HepG2 (cell line): ENCODE measurements around the gene GANC. TPM values are rescaled to one million over a fixed set of nuclear protein-coding genes. Genes with fewer than 3 reads are reported as not detected.
A peak's percentile ranks its signal among the peaks of the same experiment; 100 is the strongest.

ENCODE experiments used
- ATAC-seq: fragments of 200-7000 bp; cut with Tn5 transposase; 3 replicates; pipeline ENCODE4 v1.9.1; 2020; ENCODE audit warnings: mild to moderate bottlenecking, moderate library complexity
- BruUV-seq: library from RNA; stranded (reverse); fragments of 400-500 nt; replicated peaks from 2 replicates; lab custom pipeline; 2021; lab: Mats Ljungman, UMichigan
- CTCF ChIA-PET: fragments of 300-600 bp; formaldehyde crosslinking; extraction: SDS; loops from one replicate; lab custom pipeline; 2021; ENCODE audit warnings: low total read pairs, inconsistent platforms, low intra/inter-chr PET ratio; lab: Yijun Ruan, JAX
- POLR2A ChIA-PET: fragments of 350-600 bp; sonication (Branson Sonifier 250); formaldehyde crosslinking; loops from one replicate; lab custom pipeline; 2020; ENCODE audit warnings: antibody characterized with exemption, inconsistent platforms; lab: Yijun Ruan, JAX
- DNase-seq: peaks from one replicate; pipeline ENCODE4 v3.0.0-alpha.2; 2015; ENCODE audit warnings: low spot score
- FAIRE-seq: peaks from 3 replicates; lab custom pipeline; 2011; peaks lifted over from hg19 to GRCh38; lab: Jason Lieb, UNC
- H2AFZ ChIP-seq: one replicate; pipeline ENCODE4 v1.6.1; 2011; ENCODE audit warnings: low read length, inconsistent platforms
- H3K27ac ChIP-seq: fragments of 300-600 bp; 3 replicates; pipeline ENCODE4 v1.8.0; 2011; ENCODE audit warnings: mixed run types, mild to moderate bottlenecking, mixed read lengths, low read length, inconsistent platforms; ENCODE audit not compliant: insufficient read depth; ENCODE audit errors: extremely low read length
- H3K27me3 ChIP-seq, 2 experiments: fragments of 200-600 bp in 1 of 2; 2 replicates in 1 of 2; 3 replicates in 1 of 2; pipeline versions ENCODE4 v1.6.0 to v1.8.0; 2011; ENCODE audit warnings: low read length in 2 of 2, mild to moderate bottlenecking in 2 of 2, moderate library complexity in 2 of 2, inconsistent platforms in 1 of 2; ENCODE audit not compliant: insufficient read depth in 2 of 2, control insufficient read depth in 1 of 2
- H3K36me3 ChIP-seq, 2 experiments: fragments of 200-600 bp in 1 of 2; replicated peaks in 1 of 2; 2 replicates in 1 of 2; 3 replicates in 1 of 2; pipeline versions ENCODE4 v1.5.1 to v1.8.0; 2011; ENCODE audit warnings: low read length in 2 of 2, inconsistent platforms in 1 of 2; ENCODE audit not compliant: insufficient read depth in 2 of 2, control insufficient read depth in 1 of 2
- H3K4me1 ChIP-seq: 2 replicates; pipeline ENCODE4 v1.5.1; 2012; ENCODE audit warnings: low read length, inconsistent platforms; ENCODE audit not compliant: insufficient read depth
- H3K4me2 ChIP-seq: 2 replicates; pipeline ENCODE4 v1.6.0; 2011; ENCODE audit warnings: low read depth, low read length, inconsistent platforms
- H3K4me3 ChIP-seq, 3 experiments: fragments of 200-600 bp in 1 of 3; sonication (generic), shearing (Covaris generic) in 1 of 3; replicated peaks in 1 of 3; 2 replicates each; pipeline ENCODE4 v1.5.1; 2011 to 2016; ENCODE audit warnings: low read length in 3 of 3, inconsistent platforms in 2 of 3, low read depth in 2 of 3, mild to moderate bottlenecking in 2 of 3, control low read depth in 1 of 3, mixed read lengths in 1 of 3; ENCODE audit not compliant: insufficient read depth in 1 of 3
- H3K79me2 ChIP-seq: one replicate; pipeline ENCODE4 v1.6.1; 2011; ENCODE audit warnings: low read length, inconsistent platforms; ENCODE audit not compliant: insufficient read depth
- H3K9ac ChIP-seq: 2 replicates; pipeline ENCODE4 v1.6.0; 2011; ENCODE audit warnings: mild to moderate bottlenecking, low read depth, low read length, inconsistent platforms; ENCODE audit not compliant: insufficient read depth
- H3K9me3 ChIP-seq: 2 replicates; pipeline ENCODE4 v1.5.1; 2012; ENCODE audit warnings: mild to moderate bottlenecking, low read length
- H4K20me1 ChIP-seq: 2 replicates; pipeline ENCODE4 v1.6.0; 2011; ENCODE audit warnings: inconsistent platforms, mild to moderate bottlenecking, low read length, moderate library complexity; ENCODE audit not compliant: insufficient read depth
- GZF1 ChIP-seq: sonication (generic); formaldehyde crosslinking; IDR thresholded peaks from 2 replicates; pipeline ENCODE4 v1.5.1; 2020; ENCODE audit warnings: mild to moderate bottlenecking, missing genetic modification reagents
- WGBS: methylation state at CpG from one replicate; pipeline ENCODE4 v1.1.6; 2017; ENCODE audit warnings: low lambda C conversion rate; 5-methylcytosine and 5-hydroxymethylcytosine counted together
- in situ Hi-C: cut with HindIII; loops from 2 replicates; pipeline ENCODE4 v1.10.0; 2017; ENCODE audit warnings: low pct_unique_long_range_greater_than_20kb; ENCODE audit not compliant: extremely low pct_ligation_motif_present
- intact Hi-C: fragments of 100-400 bp; cut with micrococcal nuclease; formaldehyde crosslinking; loops from one replicate; pipeline ENCODE4 v1.10.0; 2022; ENCODE audit not compliant: unreplicated experiment
- polyA plus RNA-seq, 8 experiments: library from polyadenylated mRNA; depleted of rRNA in 3 of 8; stranded (reverse) in 7 of 8; unstranded in 1 of 8; fragments of >200 nt; fragmentation: Illumina TruSeq in 4 of 8; extraction: Trizol in 4 of 8; gene quantifications; 2 replicates each; pipeline versions ENCODE4 v1.2.1 to v1.2.3, GENCODE V29; 2011 to 2016; ENCODE audit warnings: low read depth in 4 of 8, missing spikeins in 1 of 8, mixed read lengths in 1 of 8; ENCODE audit not compliant: insufficient read depth in 1 of 8
- total RNA-seq, 5 experiments: library from RNA; depleted of rRNA; stranded (reverse); fragments of >200 nt; fragmentation: Illumina TruSeq; extraction: Trizol; gene quantifications; 2 replicates each; pipeline ENCODE4 v1.2.3, GENCODE V29; 2016; ENCODE audit warnings: low read depth in 1 of 5
- TF ChIP-seq, protein P1 (sequence below), 2 experiments: fragments of 450-650 bp in 1 of 2; sonication (generic) in 1 of 2; formaldehyde crosslinking in 1 of 2; IDR thresholded peaks; 2 replicates each; pipeline versions ENCODE4 v1.6.1 to v1.8.0; 2016 to 2022; ENCODE audit warnings: antibody characterized with exemption in 1 of 2, mild to moderate bottlenecking in 1 of 2, missing genetic modification reagents in 1 of 2

The GANC gene
- total and polyA plus RNA-seq, 2 of the 13 experiments (the other 11 are each of a cell fraction or from before 2014, with no cell fraction given) = 17.0 to 21.0 TPM

DNA sequence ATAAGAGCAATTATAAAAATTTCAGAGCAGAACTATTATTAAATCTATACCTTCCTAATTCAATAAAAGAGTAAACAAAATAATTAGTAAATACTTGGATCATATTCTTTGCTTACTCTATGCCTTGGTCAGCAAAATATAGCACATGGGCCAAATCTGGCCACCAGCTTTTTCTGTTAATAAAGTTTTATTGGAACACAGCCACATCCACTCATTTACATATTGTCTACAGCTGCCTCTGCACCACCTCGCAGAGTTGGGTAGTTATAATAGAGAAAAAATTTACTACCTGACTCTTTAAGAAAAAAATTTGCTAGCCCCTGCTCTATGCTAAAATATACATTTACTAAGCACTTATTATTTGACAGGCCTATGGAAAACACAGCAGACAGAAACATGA, 32.2 kb upstream of the GANC start:
- Histone ChIP-seq H3K4me2 (no peak overlapping the region), H3K27me3 (no peaks in the 10 kb centered on the region), H3K9me3 (no peaks in the 10 kb centered on the region), H3K79me2 (no peaks in the 10 kb centered on the region), H2AFZ (no peak overlapping the region), H3K4me3 (no peak overlapping the region), H3K27ac (no peak overlapping the region), H3K36me3 (peaks cover 9 to 52% of the 10 kb centered on the region in 2 experiments; a peak in 4 of 5 replicates), H3K9ac (no peak overlapping the region), H4K20me1 (no peaks in the 10 kb centered on the region), H3K4me1 (no peaks in the 10 kb centered on the region)
- 100% methylated on average over 1 of the region's 1 CpG for WGBS
- no peak for TF ChIP-seq GZF1
- TF ChIP-seq, protein P1, sequence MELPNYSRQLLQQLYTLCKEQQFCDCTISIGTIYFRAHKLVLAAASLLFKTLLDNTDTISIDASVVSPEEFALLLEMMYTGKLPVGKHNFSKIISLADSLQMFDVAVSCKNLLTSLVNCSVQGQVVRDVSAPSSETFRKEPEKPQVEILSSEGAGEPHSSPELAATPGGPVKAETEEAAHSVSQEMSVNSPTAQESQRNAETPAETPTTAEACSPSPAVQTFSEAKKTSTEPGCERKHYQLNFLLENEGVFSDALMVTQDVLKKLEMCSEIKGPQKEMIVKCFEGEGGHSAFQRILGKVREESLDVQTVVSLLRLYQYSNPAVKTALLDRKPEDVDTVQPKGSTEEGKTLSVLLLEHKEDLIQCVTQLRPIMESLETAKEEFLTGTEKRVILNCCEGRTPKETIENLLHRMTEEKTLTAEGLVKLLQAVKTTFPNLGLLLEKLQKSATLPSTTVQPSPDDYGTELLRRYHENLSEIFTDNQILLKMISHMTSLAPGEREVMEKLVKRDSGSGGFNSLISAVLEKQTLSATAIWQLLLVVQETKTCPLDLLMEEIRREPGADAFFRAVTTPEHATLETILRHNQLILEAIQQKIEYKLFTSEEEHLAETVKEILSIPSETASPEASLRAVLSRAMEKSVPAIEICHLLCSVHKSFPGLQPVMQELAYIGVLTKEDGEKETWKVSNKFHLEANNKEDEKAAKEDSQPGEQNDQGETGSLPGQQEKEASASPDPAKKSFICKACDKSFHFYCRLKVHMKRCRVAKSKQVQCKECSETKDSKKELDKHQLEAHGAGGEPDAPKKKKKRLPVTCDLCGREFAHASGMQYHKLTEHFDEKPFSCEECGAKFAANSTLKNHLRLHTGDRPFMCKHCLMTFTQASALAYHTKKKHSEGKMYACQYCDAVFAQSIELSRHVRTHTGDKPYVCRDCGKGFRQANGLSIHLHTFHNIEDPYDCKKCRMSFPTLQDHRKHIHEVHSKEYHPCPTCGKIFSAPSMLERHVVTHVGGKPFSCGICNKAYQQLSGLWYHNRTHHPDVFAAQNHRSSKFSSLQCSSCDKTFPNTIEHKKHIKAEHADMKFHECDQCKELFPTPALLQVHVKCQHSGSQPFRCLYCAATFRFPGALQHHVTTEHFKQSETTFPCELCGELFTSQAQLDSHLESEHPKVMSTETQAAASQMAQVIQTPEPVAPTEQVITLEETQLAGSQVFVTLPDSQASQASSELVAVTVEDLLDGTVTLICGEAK (IDR thresholded peaks at IDR 0.05) = peak; percentile 43; the same call in 1 of the 2 replicates
- TF ChIP-seq, protein P1 (CRISPR knock-in tag; IDR thresholded peaks at IDR 0.05) = peak; percentile 58; the same call in 1 of the 2 replicates
- ChIA-PET POLR2A (interaction anchor here (1.9 kb wide), 1 partner anchor 33 kb away, joined by 5 read pairs; the partner anchor contains the start of genes GANC and TMEM87A), CTCF (no interaction called here)
- BruUV-seq = no TSS peak
- intact Hi-C loops (no loop called here), in situ Hi-C loops (no loop called here)
- no peak for FAIRE-seq
- DNase-seq = no peak
- ATAC-seq = no peak
